OCI-LY7 (cell line): ENCODE measurements around the gene SINHCAF. TPM values are rescaled to one million over a fixed set of nuclear protein-coding genes. Genes with fewer than 3 reads are reported as not detected.

Experiments
- BruUV-seq: library from RNA; stranded (reverse); fragments of 400-500 nt; replicated peaks from 2 replicates; lab custom pipeline; 2021; lab: Mats Ljungman, UMichigan
- CTCF ChIA-PET: fragments of 300-600 bp; sonication (Branson Sonifier 250); formaldehyde crosslinking; loops from one replicate; lab custom pipeline; 2022; ENCODE audit warnings: antibody characterized with exemption; ENCODE audit not compliant: unreplicated experiment; lab: Charles Lee
- POLR2A ChIA-PET: fragments of 300-600 bp; sonication (Branson Sonifier 250); formaldehyde crosslinking; loops from one replicate; lab custom pipeline; 2022; ENCODE audit warnings: antibody characterized with exemption; lab: Charles Lee
- DNase-seq: peaks from one replicate; pipeline ENCODE4 v3.0.0-alpha.2; 2015; ENCODE audit warnings: low spot score
- H2AFZ ChIP-seq: fragments of 200-600 bp; sonication (generic), shearing (Covaris generic); 2 replicates; pipeline ENCODE4 v1.6.1; 2014; ENCODE audit warnings: mild to moderate bottlenecking, antibody characterized with exemption, low read length, moderate library complexity
- H3K27ac ChIP-seq: fragments of 200-600 bp; sonication (generic); 2 replicates; pipeline ENCODE4 v1.5.1; 2014; ENCODE audit warnings: mixed run types, low read depth, mild to moderate bottlenecking, moderate library complexity, low read length, inconsistent platforms; ENCODE audit not compliant: poor library complexity, severe bottlenecking
- H3K36me3 ChIP-seq: fragments of 200-600 bp; sonication (generic); 2 replicates; pipeline ENCODE4 v1.6.1; 2014; ENCODE audit warnings: mild to moderate bottlenecking, antibody characterized with exemption, low read length, moderate library complexity, mixed read lengths; ENCODE audit not compliant: insufficient read depth
- H3K4me1 ChIP-seq: fragments of 200-600 bp; sonication (generic); 2 replicates; pipeline ENCODE4 v1.5.1; 2014; ENCODE audit warnings: mild to moderate bottlenecking, low read length; ENCODE audit not compliant: insufficient read depth, poor library complexity, severe bottlenecking
- H3K4me2 ChIP-seq: fragments of 200-600 bp; sonication (generic); 2 replicates; pipeline ENCODE4 v1.6.1; 2014; ENCODE audit warnings: mild to moderate bottlenecking, low read length
- H3K4me3 ChIP-seq: fragments of 200-600 bp; sonication (generic); 2 replicates; pipeline ENCODE4 v1.5.1; 2014; ENCODE audit warnings: mild to moderate bottlenecking, low read depth, low read length; ENCODE audit not compliant: poor library complexity, severe bottlenecking
- H3K79me2 ChIP-seq: fragments of 200-600 bp; sonication (generic); 2 replicates; pipeline ENCODE4 v1.6.1; 2016; ENCODE audit warnings: low read depth, mild to moderate bottlenecking, low read length, moderate library complexity, mixed read lengths; ENCODE audit not compliant: insufficient read depth
- H3K9me2 ChIP-seq: fragments of 200-600 bp; sonication (generic); 2 replicates; pipeline ENCODE4 v1.6.1; 2016; ENCODE audit warnings: mild to moderate bottlenecking, low read length, mixed read lengths; ENCODE audit not compliant: insufficient read depth
- H3K9me3 ChIP-seq: fragments of 200-600 bp; sonication (generic); 2 replicates; pipeline ENCODE4 v1.6.1; 2014; ENCODE audit warnings: mild to moderate bottlenecking, mixed run types, low read length, mixed read lengths
- H4K20me1 ChIP-seq: fragments of 200-600 bp; sonication (generic); 2 replicates; pipeline ENCODE4 v1.6.1; 2014; ENCODE audit warnings: mild to moderate bottlenecking, antibody characterized with exemption, low read length, moderate library complexity, mixed read lengths; ENCODE audit not compliant: insufficient read depth
- CTCF ChIP-seq: fragments of 200-600 bp; sonication (generic); conservative IDR thresholded peaks from 2 replicates; pipeline ENCODE4 v1.5.1; 2014; ENCODE audit warnings: mild to moderate bottlenecking, antibody characterized with exemption, low read length, moderate library complexity, mixed read lengths
- EZH2phosphoT487 ChIP-seq: fragments of 200-600 bp; sonication (generic); IDR thresholded peaks from 2 replicates; pipeline ENCODE4 v1.6.1; 2018; ENCODE audit warnings: low read depth, borderline replicate concordance, mild to moderate bottlenecking, mixed run types, antibody characterized with exemption, low read length, moderate library complexity, mixed read lengths
- intact Hi-C: fragments of 100-400 bp; cut with micrococcal nuclease; formaldehyde crosslinking; loops from one replicate; pipeline ENCODE4 v1.10.0; 2022; ENCODE audit not compliant: unreplicated experiment
- total RNA-seq, 2 experiments: library from RNA; depleted of rRNA in 1 of 2; stranded (reverse); fragments of >200 nt in 1 of 2; shearing (Covaris generic) in 1 of 2; gene quantifications; 2 replicates each; pipeline ENCODE4 v1.2.3, GENCODE V29; 2014 to 2022

SINHCAF gene
- total RNA-seq, 2 experiments from 2014 or later, result 51.0 to 86.2 TPM

GRCh38 chr12:31306866-31307265 is 19.1 kb downstream of the SINHCAF start:
- ChIA-PET CTCF (interaction anchor here (0.7 kb wide), 1 partner anchor 573 kb away, joined by 3 read pairs; no protein-coding TSS in a partner anchor), POLR2A (interaction anchor here (0.6 to 1.4 kb wide), 4 partner anchors 10 to 1612 kb away, joined by 3 to 5 read pairs (median 4); no protein-coding TSS in a partner anchor)
- Histone ChIP-seq H3K9me3 (peaks cover 11% of the 10 kb centered on the region), H3K4me2 (no peak overlapping the region), H3K36me3 (peaks cover 80% of the 10 kb centered on the region), H3K4me3 (no peak overlapping the region), H2AFZ (no peak overlapping the region), H3K4me1 (no peaks in the 10 kb centered on the region), H3K79me2 (peaks cover 94% of the 10 kb centered on the region), H3K9me2 (no peaks in the 10 kb centered on the region), H4K20me1 (peaks cover 7% of the 10 kb centered on the region; the same call in 1 of the 2 replicates), H3K27ac (no peak overlapping the region)
- TF ChIP-seq CTCF (no peak), EZH2phosphoT487 (no peak)
- BruUV-seq, result no TSS peak
- intact Hi-C loops, result no loop called here
- DNase-seq, result no peak

GRCh38 chr12:31303466-31303865 is 22.5 kb downstream of the SINHCAF start:
- ChIA-PET CTCF (no interaction called here), POLR2A (no interaction called here)
- Histone ChIP-seq H3K4me2 (no peak overlapping the region), H2AFZ (no peak overlapping the region), H3K4me1 (no peaks in the 10 kb centered on the region), H3K9me2 (no peaks in the 10 kb centered on the region), H4K20me1 (peaks cover 7% of the 10 kb centered on the region; the same call in 1 of the 2 replicates), H3K79me2 (peaks cover 93% of the 10 kb centered on the region), H3K9me3 (no peaks in the 10 kb centered on the region), H3K27ac (no peak overlapping the region), H3K36me3 (peaks cover 90% of the 10 kb centered on the region), H3K4me3 (no peak overlapping the region)
- no peak for TF ChIP-seq CTCF
- TF ChIP-seq EZH2phosphoT487, result no peak
- no TSS peak for BruUV-seq
- no peak for DNase-seq
- intact Hi-C loops, result no loop called here

- Histone ChIP-seq H3K27ac (no peak overlapping the region), H3K79me2 (peaks cover 79% of the 10 kb centered on the region), H3K9me2 (no peaks in the 10 kb centered on the region), H3K4me2 (no peak overlapping the region), H3K9me3 (no peaks in the 10 kb centered on the region), H4K20me1 (no peaks in the 10 kb centered on the region), H3K4me1 (no peaks in the 10 kb centered on the region), H2AFZ (no peak overlapping the region), H3K36me3 (peaks cover 93% of the 10 kb centered on the region), H3K4me3 (no peak overlapping the region)
- intact Hi-C loops, result no loop called here
- ChIA-PET CTCF (no interaction called here), POLR2A (interaction anchor here (1.3 to 1.6 kb wide), 2 partner anchors 10 to 35 kb away, joined by 3 to 7 read pairs; no protein-coding TSS in a partner anchor)
- BruUV-seq, result TSS peak; percentile 3
- DNase-seq, result no peak
- TF ChIP-seq CTCF (no peak), EZH2phosphoT487 (no peak)
Observed at GRCh38 chr12:31301311-31301710, 24.6 kb downstream of the SINHCAF start.
